Cardiac fibroblast (primary cell): ENCODE results near the gene POLR3A.

Experiments
- DNase-seq, 2 donors: peaks; one replicate each; pipeline versions ENCODE4 v3.0.0 to v3.0.0-alpha.2; 2010; ENCODE audit warnings: low read depth in 2 of 2
- H3K4me3 ChIP-seq, 2 donors: replicated peaks in 1 of 2; 1 replicate in 1 of 2; 2 replicates in 1 of 2; pipeline ENCODE4 v1.5.1; 2011; ENCODE audit warnings: low read depth in 2 of 2, low read length in 2 of 2, mild to moderate bottlenecking in 2 of 2, moderate library complexity in 1 of 2
- TF ChIP-seq, protein P1 (sequence below): IDR thresholded peaks from one replicate; pipeline ENCODE4 v1.5.1; 2011; ENCODE audit warnings: low read depth, mild to moderate bottlenecking, low read length, inconsistent platforms

The POLR3A gene

GRCh38 chr10:77940627-77941026 is 88.7 kb downstream of the POLR3A start:
- no peak for DNase-seq
- TF ChIP-seq, protein P1, sequence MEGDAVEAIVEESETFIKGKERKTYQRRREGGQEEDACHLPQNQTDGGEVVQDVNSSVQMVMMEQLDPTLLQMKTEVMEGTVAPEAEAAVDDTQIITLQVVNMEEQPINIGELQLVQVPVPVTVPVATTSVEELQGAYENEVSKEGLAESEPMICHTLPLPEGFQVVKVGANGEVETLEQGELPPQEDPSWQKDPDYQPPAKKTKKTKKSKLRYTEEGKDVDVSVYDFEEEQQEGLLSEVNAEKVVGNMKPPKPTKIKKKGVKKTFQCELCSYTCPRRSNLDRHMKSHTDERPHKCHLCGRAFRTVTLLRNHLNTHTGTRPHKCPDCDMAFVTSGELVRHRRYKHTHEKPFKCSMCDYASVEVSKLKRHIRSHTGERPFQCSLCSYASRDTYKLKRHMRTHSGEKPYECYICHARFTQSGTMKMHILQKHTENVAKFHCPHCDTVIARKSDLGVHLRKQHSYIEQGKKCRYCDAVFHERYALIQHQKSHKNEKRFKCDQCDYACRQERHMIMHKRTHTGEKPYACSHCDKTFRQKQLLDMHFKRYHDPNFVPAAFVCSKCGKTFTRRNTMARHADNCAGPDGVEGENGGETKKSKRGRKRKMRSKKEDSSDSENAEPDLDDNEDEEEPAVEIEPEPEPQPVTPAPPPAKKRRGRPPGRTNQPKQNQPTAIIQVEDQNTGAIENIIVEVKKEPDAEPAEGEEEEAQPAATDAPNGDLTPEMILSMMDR, result no peak
- H3K4me3 ChIP-seq, result no peak overlapping the region

GRCh38 chr10:77940225-77940624 is 89.1 kb downstream of the POLR3A start:
- TF ChIP-seq, protein P1, result no peak
- no peak overlapping the region for H3K4me3 ChIP-seq
- no peak for DNase-seq

DNA sequence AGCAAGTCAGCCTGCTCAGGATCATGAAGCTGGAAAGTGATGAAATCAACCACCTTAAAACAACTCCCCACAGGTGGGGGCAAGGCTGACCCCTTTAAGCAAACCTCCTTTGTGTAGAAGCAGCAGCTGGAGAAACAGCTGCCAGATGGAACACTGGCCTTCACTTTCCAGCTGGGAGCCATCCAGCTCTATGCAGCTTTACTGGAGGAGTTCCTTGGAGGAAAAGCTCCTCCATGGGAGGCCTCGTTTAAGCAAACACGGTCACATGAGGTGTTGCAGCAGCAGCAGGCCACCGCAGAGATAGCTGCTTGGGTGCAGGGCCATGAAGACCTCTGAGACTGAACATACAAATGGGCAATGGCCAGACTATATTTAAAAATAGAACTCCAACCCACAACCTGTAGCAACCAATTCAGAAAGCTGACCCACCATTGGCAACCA is 89.7 kb downstream of the POLR3A start:
- no peak overlapping the region for H3K4me3 ChIP-seq
- DNase-seq, result peak; percentile 61 to 93
- TF ChIP-seq, protein P1, result no peak

GRCh38 chr10:77936697-77937567 is 92.4 kb downstream of the POLR3A start:
- TF ChIP-seq, protein P1, result no peak
- no peak overlapping the region for H3K4me3 ChIP-seq
- DNase-seq, result no peak

DNA sequence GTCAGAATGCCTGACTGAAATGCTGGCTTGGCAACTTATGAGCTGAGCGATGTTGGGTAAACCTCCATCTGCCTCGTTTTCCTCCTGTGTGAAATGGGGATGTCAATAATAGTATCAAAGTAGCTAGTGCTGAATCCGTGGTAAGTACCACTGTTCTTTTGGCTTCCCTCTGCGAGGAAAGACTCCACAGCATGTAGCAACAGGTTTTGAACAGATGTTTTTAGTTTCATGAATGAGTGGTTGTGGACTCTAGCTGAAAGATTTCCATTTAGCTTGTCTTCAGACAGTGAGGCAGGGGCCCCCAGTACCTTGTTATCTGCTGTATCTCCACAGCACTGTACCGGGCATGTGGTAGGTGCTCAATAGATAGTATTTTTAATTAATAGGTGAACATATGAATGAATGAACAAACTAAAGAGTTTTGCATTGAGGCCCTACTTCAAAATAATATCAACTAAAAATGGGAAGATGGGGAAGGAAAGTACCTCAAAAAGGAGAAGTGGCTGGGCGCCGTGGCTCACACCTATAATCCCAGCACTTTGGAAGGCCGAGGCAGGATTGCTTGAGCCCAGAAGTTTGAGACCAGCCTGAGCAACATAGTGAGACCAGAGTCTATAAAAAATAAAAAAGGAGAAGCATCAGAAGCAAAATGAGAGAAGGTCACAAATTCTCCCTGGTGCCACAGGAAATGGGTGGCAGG is 97.1 kb downstream of the POLR3A start:
- H3K4me3 ChIP-seq, result no peak overlapping the region
- DNase-seq, result no peak
- TF ChIP-seq, protein P1, result no peak

- H3K4me3 ChIP-seq, result peak overlapping the region; percentile 35 to 90
- TF ChIP-seq, protein P1, result no peak
These were observed 101.7 kb downstream of the POLR3A start for GRCh38 chr10:77927402-77928246.

More at GRCh38 chr10:77927402-77928246, 101.7 kb downstream of the POLR3A start:
- DNase-seq, result no peak
